ENCODE data around the gene DOCK1. TPM values are rescaled to one million over a fixed set of nuclear protein-coding genes. Genes with fewer than 3 reads are reported as not detected.

DOCK1 gene
- total and polyA plus RNA-seq, 7 experiments from 2014 or later = 0.11 to 1.2 (median 0.34) TPM; not detected in 2

GRCh38 chr10:127300868-127301321, 395.7 kb downstream of the DOCK1 start:
- Mint-ChIP-seq H3K9me3 (peaks cover 0 to 7% (median 0%) of the 10 kb centered on the region in 11 donors), H3K36me3 (peaks cover 0 to 2% (median 0%) of the 10 kb centered on the region in 5 donors), H3K27me3 (peaks cover 0 to 41% (median 23%) of the 10 kb centered on the region in 5 donors), H3K27ac (peak overlapping the region in 1 of 9 donors; percentile 57), H3K4me3 (no peak overlapping the region), H3K4me1 (peaks cover 3 to 14% (median 6%) of the 10 kb centered on the region in 7 donors)
- ChIA-PET POLR2A (no interaction called here), CTCF (no interaction called here)
- Histone ChIP-seq H3K36me3 (ENCODE audit: control insufficient read depth in 2 of 3, insufficient read depth in 3 of 3, low read length in 3 of 3) (no peaks in the 10 kb centered on the region), H3K9me3 (ENCODE audit: control insufficient read depth in 2 of 3, low read length in 3 of 3) (no peaks in the 10 kb centered on the region), H3K4me1 (ENCODE audit: control insufficient read depth in 2 of 2, insufficient read depth in 2 of 2, low read length in 2 of 2) (no peaks in the 10 kb centered on the region), H3K27ac (ENCODE audit: low read depth, low read length) (no peak overlapping the region), H3K27me3 (ENCODE audit: control insufficient read depth in 2 of 2, insufficient read depth in 2 of 2, low read length in 2 of 2) (no peaks in the 10 kb centered on the region), H3K4me3 (ENCODE audit: low read length) (no peak overlapping the region)
- ATAC-seq (no peak), DNase-seq (no peak)
- intact Hi-C loops (cut with micrococcal nuclease) = no loop called here

DNA sequence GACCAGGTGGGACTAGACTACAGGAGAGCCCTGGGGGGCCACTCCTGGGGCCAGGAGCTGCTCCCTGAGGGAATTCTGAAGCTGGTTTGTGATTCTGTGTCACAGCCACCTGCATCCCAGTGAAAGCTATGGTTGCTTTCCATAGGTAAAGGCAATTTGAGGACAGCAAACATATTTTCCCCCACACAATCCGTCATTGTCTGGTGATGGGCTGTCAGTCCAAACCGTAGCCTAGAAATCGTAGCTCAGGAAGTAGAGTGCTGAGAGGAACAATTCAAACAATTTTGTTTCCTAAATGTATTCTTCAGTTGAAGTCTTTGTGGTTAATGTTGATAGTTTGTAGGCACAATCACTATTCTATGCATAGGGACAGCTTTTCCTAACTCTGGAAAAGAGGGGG, 397.1 kb downstream of the DOCK1 start:
- Mint-ChIP-seq H3K27me3 (peaks cover 0 to 27% (median 12%) of the 10 kb centered on the region in 5 donors), H3K36me3 (no peaks in the 10 kb centered on the region), H3K4me3 (no peak overlapping the region), H3K4me1 (peaks cover 0 to 5% (median 0%) of the 10 kb centered on the region in 7 donors), H3K27ac (no peak overlapping the region), H3K9me3 (peaks cover 0 to under 1% (median 0%) of the 10 kb centered on the region in 11 donors)
- DNase-seq (no peak), ATAC-seq (no peak)
- H3K4me3 ChIP-seq (ENCODE audit: low read length) = no peak overlapping the region
- no peaks in the 10 kb centered on the region for H3K27me3 ChIP-seq (ENCODE audit: control insufficient read depth in 2 of 2, insufficient read depth in 2 of 2, low read length in 2 of 2)
- POLR2A ChIA-PET = no interaction called here
- H3K4me1 ChIP-seq (ENCODE audit: control insufficient read depth in 2 of 2, insufficient read depth in 2 of 2, low read length in 2 of 2) = no peaks in the 10 kb centered on the region
- H3K9me3 ChIP-seq (ENCODE audit: control insufficient read depth in 2 of 3, low read length in 3 of 3) = no peaks in the 10 kb centered on the region
- H3K36me3 ChIP-seq (ENCODE audit: control insufficient read depth in 2 of 3, insufficient read depth in 3 of 3, low read length in 3 of 3) = no peaks in the 10 kb centered on the region
- H3K27ac ChIP-seq (ENCODE audit: low read depth, low read length) = no peak overlapping the region
- CTCF ChIA-PET = interaction anchor here (0.7 kb wide), 1 partner anchor 742 kb away, joined by 3 read pairs; no protein-coding TSS in a partner anchor
- intact Hi-C loops (cut with micrococcal nuclease) = no loop called here

DNA sequence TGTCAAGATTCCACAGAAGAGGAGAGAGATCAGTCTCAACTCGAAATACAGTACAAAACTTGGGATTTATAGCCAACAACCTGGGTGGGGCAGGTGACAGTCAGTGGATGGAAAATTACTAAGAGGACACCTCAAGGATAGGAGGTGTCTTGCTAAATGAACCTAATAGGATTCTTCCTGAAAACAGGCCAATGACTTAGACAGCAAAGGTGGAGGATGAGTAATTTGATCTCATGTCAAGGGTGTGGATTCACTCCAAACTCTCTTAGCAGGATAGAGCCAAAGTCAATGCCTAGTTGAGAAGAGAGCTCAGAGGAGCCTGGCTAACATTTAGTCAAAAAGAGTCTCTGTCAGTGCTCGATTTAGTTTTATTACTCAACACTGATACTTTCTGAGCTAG, 397.9 kb downstream of the DOCK1 start:
- Mint-ChIP-seq H3K36me3 (no peaks in the 10 kb centered on the region), H3K27ac (no peak overlapping the region), H3K27me3 (peaks cover 0 to 23% (median 10%) of the 10 kb centered on the region in 5 donors), H3K4me1 (no peaks in the 10 kb centered on the region), H3K9me3 (no peaks in the 10 kb centered on the region), H3K4me3 (no peak overlapping the region)
- POLR2A ChIA-PET = no interaction called here
- intact Hi-C loops (cut with micrococcal nuclease) = no loop called here
- Histone ChIP-seq H3K27me3 (ENCODE audit: control insufficient read depth in 2 of 2, insufficient read depth in 2 of 2, low read length in 2 of 2) (no peaks in the 10 kb centered on the region), H3K4me3 (ENCODE audit: low read length) (no peak overlapping the region), H3K9me3 (ENCODE audit: control insufficient read depth in 2 of 3, low read length in 3 of 3) (no peaks in the 10 kb centered on the region), H3K27ac (ENCODE audit: low read depth, low read length) (no peak overlapping the region), H3K36me3 (ENCODE audit: control insufficient read depth in 2 of 3, insufficient read depth in 3 of 3, low read length in 3 of 3) (no peaks in the 10 kb centered on the region), H3K4me1 (ENCODE audit: control insufficient read depth in 2 of 2, insufficient read depth in 2 of 2, low read length in 2 of 2) (no peaks in the 10 kb centered on the region)
- CTCF ChIA-PET = no interaction called here
- ATAC-seq = no peak
- no peak for DNase-seq

GRCh38 chr10:127303746-127304145, 398.5 kb downstream of the DOCK1 start:
- ChIA-PET CTCF (no interaction called here), POLR2A (no interaction called here)
- no peak overlapping the region for H3K4me3 Mint-ChIP-seq
- H3K27ac Mint-ChIP-seq = no peak overlapping the region
- H3K9me3 Mint-ChIP-seq = no peaks in the 10 kb centered on the region
- H3K27ac ChIP-seq (ENCODE audit: low read depth, low read length) = no peak overlapping the region
- no peak for ATAC-seq
- no peaks in the 10 kb centered on the region for H3K36me3 Mint-ChIP-seq
- intact Hi-C loops (cut with micrococcal nuclease) = no loop called here
- H3K9me3 ChIP-seq (ENCODE audit: control insufficient read depth in 2 of 3, low read length in 3 of 3) = no peaks in the 10 kb centered on the region
- no peaks in the 10 kb centered on the region for H3K27me3 ChIP-seq (ENCODE audit: control insufficient read depth in 2 of 2, insufficient read depth in 2 of 2, low read length in 2 of 2)
- H3K36me3 ChIP-seq (ENCODE audit: control insufficient read depth in 2 of 3, insufficient read depth in 3 of 3, low read length in 3 of 3) = no peaks in the 10 kb centered on the region
- DNase-seq = no peak
- H3K4me1 ChIP-seq (ENCODE audit: control insufficient read depth in 2 of 2, insufficient read depth in 2 of 2, low read length in 2 of 2) = no peaks in the 10 kb centered on the region
- H3K4me1 Mint-ChIP-seq = no peaks in the 10 kb centered on the region
- no peak overlapping the region for H3K4me3 ChIP-seq (ENCODE audit: low read length)
- peaks cover 0 to 19% (median 10%) of the 10 kb centered on the region in 5 donors for H3K27me3 Mint-ChIP-seq

- Histone ChIP-seq H3K4me1 (ENCODE audit: control insufficient read depth in 2 of 2, insufficient read depth in 2 of 2, low read length in 2 of 2) (no peaks in the 10 kb centered on the region), H3K4me3 (ENCODE audit: low read length) (no peak overlapping the region), H3K27me3 (ENCODE audit: control insufficient read depth in 2 of 2, insufficient read depth in 2 of 2, low read length in 2 of 2) (no peaks in the 10 kb centered on the region), H3K27ac (ENCODE audit: low read depth, low read length) (no peak overlapping the region), H3K9me3 (ENCODE audit: control insufficient read depth in 2 of 3, low read length in 3 of 3) (no peaks in the 10 kb centered on the region), H3K36me3 (ENCODE audit: control insufficient read depth in 2 of 3, insufficient read depth in 3 of 3, low read length in 3 of 3) (no peaks in the 10 kb centered on the region)
- CTCF ChIA-PET = no interaction called here
- no peaks in the 10 kb centered on the region for H3K4me1 Mint-ChIP-seq
- H3K27me3 Mint-ChIP-seq = peaks cover 0 to 12% (median 5%) of the 10 kb centered on the region in 5 donors
- DNase-seq = no peak
- POLR2A ChIA-PET = no interaction called here
- H3K9me3 Mint-ChIP-seq = no peaks in the 10 kb centered on the region
- no peak overlapping the region for H3K4me3 Mint-ChIP-seq
- intact Hi-C loops (cut with micrococcal nuclease) = no loop called here
- H3K27ac Mint-ChIP-seq = no peak overlapping the region
- no peaks in the 10 kb centered on the region for H3K36me3 Mint-ChIP-seq
- no peak for ATAC-seq
These were observed 401.3 kb downstream of the DOCK1 start for GRCh38 chr10:127306479-127306878.

DNA sequence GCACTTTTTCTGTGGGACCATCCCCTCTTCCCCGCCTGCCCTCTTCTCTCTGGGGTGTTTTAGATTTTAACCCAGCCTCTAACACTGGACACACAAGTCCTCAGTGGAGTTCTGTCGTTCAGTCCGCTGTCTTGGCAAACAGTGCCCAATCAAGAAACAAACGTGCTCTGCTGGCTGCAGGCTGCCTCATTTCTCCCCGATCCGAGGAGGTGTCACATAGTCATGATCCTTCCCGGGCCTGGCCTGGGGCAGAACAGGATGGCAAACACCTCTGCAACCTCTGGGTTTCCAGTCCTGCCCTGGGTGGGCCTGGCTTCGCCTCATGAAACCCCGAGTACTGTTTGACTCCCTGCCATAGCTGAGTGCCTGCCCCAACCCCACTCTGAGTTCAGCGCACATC, 402.1 kb downstream of the DOCK1 start:
- H3K4me3 ChIP-seq (ENCODE audit: low read length) = no peak overlapping the region
- Mint-ChIP-seq H3K9me3 (no peaks in the 10 kb centered on the region), H3K27ac (no peak overlapping the region), H3K4me1 (no peaks in the 10 kb centered on the region), H3K36me3 (no peaks in the 10 kb centered on the region), H3K27me3 (peaks cover 0 to 10% (median 5%) of the 10 kb centered on the region in 5 donors), H3K4me3 (no peak overlapping the region)
- ChIA-PET POLR2A (no interaction called here), CTCF (no interaction called here)
- no peaks in the 10 kb centered on the region for H3K9me3 ChIP-seq (ENCODE audit: control insufficient read depth in 2 of 3, low read length in 3 of 3)
- DNase-seq = no peak
- H3K27me3 ChIP-seq (ENCODE audit: control insufficient read depth in 2 of 2, insufficient read depth in 2 of 2, low read length in 2 of 2) = no peaks in the 10 kb centered on the region
- intact Hi-C loops (cut with micrococcal nuclease) = no loop called here
- ATAC-seq = no peak
- H3K36me3 ChIP-seq (ENCODE audit: control insufficient read depth in 2 of 3, insufficient read depth in 3 of 3, low read length in 3 of 3) = no peaks in the 10 kb centered on the region
- H3K27ac ChIP-seq (ENCODE audit: low read depth, low read length) = no peak overlapping the region
- no peaks in the 10 kb centered on the region for H3K4me1 ChIP-seq (ENCODE audit: control insufficient read depth in 2 of 2, insufficient read depth in 2 of 2, low read length in 2 of 2)

- ATAC-seq (no peak), DNase-seq (no peak)
- Histone ChIP-seq H3K27ac (ENCODE audit: low read depth, low read length) (no peak overlapping the region), H3K4me1 (ENCODE audit: control insufficient read depth in 2 of 2, insufficient read depth in 2 of 2, low read length in 2 of 2) (no peaks in the 10 kb centered on the region), H3K4me3 (ENCODE audit: low read length) (no peak overlapping the region), H3K27me3 (ENCODE audit: control insufficient read depth in 2 of 2, insufficient read depth in 2 of 2, low read length in 2 of 2) (no peaks in the 10 kb centered on the region), H3K36me3 (ENCODE audit: control insufficient read depth in 2 of 3, insufficient read depth in 3 of 3, low read length in 3 of 3) (no peaks in the 10 kb centered on the region), H3K9me3 (ENCODE audit: control insufficient read depth in 2 of 3, low read length in 3 of 3) (no peaks in the 10 kb centered on the region)
- Mint-ChIP-seq H3K27ac (no peak overlapping the region), H3K4me3 (no peak overlapping the region), H3K4me1 (no peaks in the 10 kb centered on the region), H3K9me3 (no peaks in the 10 kb centered on the region), H3K27me3 (peaks cover 2 to 17% (median 9%) of the 10 kb centered on the region in 5 donors), H3K36me3 (no peaks in the 10 kb centered on the region)
- intact Hi-C loops (cut with micrococcal nuclease) = no loop called here
- POLR2A ChIA-PET = no interaction called here
- CTCF ChIA-PET = no interaction called here
These were observed 402.8 kb downstream of the DOCK1 start for GRCh38 chr10:127308031-127308430.
